ENCODE results near the gene RAP1A.

The RAP1A gene

GRCh38 chr1:111622166-111622565, 2.6 kb downstream of the RAP1A start:
- H3K4me3 ChIP-seq (ENCODE audit: low read depth, low read length), result no peak overlapping the region

GRCh38 chr1:111624382-111624781, 4.8 kb downstream of the RAP1A start:
- no peak overlapping the region for H3K27ac ChIP-seq
- H3K9me3 ChIP-seq (ENCODE audit: severe bottlenecking), result no peaks in the 10 kb centered on the region
- no peaks in the 10 kb centered on the region for H3K36me3 ChIP-seq
- no peak for TF ChIP-seq CTCF (IDR thresholded peaks at IDR 0.05; ENCODE audit: low read depth, low read length)
- H3K27me3 ChIP-seq (ENCODE audit: insufficient read depth, low read depth, severe bottlenecking), result no peaks in the 10 kb centered on the region
- no peak for DNase-seq
- H3K4me3 ChIP-seq (ENCODE audit: low read depth, low read length), result no peak overlapping the region

More at GRCh38 chr1:111622166-111622565, 2.6 kb downstream of the RAP1A start:
- no peaks in the 10 kb centered on the region for H3K27me3 ChIP-seq (ENCODE audit: insufficient read depth, low read depth, severe bottlenecking)
- H3K27ac ChIP-seq, result no peak overlapping the region
- no peak for TF ChIP-seq CTCF (IDR thresholded peaks at IDR 0.05; ENCODE audit: low read depth, low read length)
- no peaks in the 10 kb centered on the region for H3K36me3 ChIP-seq
- no peaks in the 10 kb centered on the region for H3K9me3 ChIP-seq (ENCODE audit: severe bottlenecking)
- DNase-seq, result no peak

- H3K4me3 ChIP-seq (ENCODE audit: low read depth, low read length), result no peak overlapping the region
- no peak for DNase-seq
- H3K9me3 ChIP-seq (ENCODE audit: severe bottlenecking), result no peaks in the 10 kb centered on the region
- TF ChIP-seq CTCF (IDR thresholded peaks at IDR 0.05; ENCODE audit: low read depth, low read length), result no peak
- H3K27ac ChIP-seq, result no peak overlapping the region
- H3K27me3 ChIP-seq (ENCODE audit: insufficient read depth, low read depth, severe bottlenecking), result no peaks in the 10 kb centered on the region
- no peaks in the 10 kb centered on the region for H3K36me3 ChIP-seq
Measured at GRCh38 chr1:111625276-111625675, 5.7 kb downstream of the RAP1A start.

- no peaks in the 10 kb centered on the region for H3K36me3 ChIP-seq
- DNase-seq, result no peak
- H3K9me3 ChIP-seq (ENCODE audit: severe bottlenecking), result no peaks in the 10 kb centered on the region
- H3K27ac ChIP-seq, result no peak overlapping the region
- H3K27me3 ChIP-seq (ENCODE audit: insufficient read depth, low read depth, severe bottlenecking), result no peaks in the 10 kb centered on the region
- H3K4me3 ChIP-seq (ENCODE audit: low read depth, low read length), result no peak overlapping the region
- no peak for TF ChIP-seq CTCF (IDR thresholded peaks at IDR 0.05; ENCODE audit: low read depth, low read length)
Measured at GRCh38 chr1:111628153-111628552, 8.6 kb downstream of the RAP1A start.

- Histone ChIP-seq H3K4me3 (ENCODE audit: low read depth, low read length) (no peak overlapping the region), H3K27me3 (ENCODE audit: insufficient read depth, low read depth, severe bottlenecking) (no peaks in the 10 kb centered on the region), H3K9me3 (ENCODE audit: severe bottlenecking) (no peaks in the 10 kb centered on the region), H3K36me3 (no peaks in the 10 kb centered on the region), H3K27ac (no peak overlapping the region)
- TF ChIP-seq CTCF (IDR thresholded peaks at IDR 0.05; ENCODE audit: low read depth, low read length), result no peak
- DNase-seq, result no peak
Measured at GRCh38 chr1:111629190-111629954, 9.8 kb downstream of the RAP1A start.

- Histone ChIP-seq H3K27ac (no peak overlapping the region), H3K36me3 (no peaks in the 10 kb centered on the region), H3K4me3 (ENCODE audit: low read depth, low read length) (no peak overlapping the region), H3K9me3 (ENCODE audit: severe bottlenecking) (no peaks in the 10 kb centered on the region), H3K27me3 (ENCODE audit: insufficient read depth, low read depth, severe bottlenecking) (no peaks in the 10 kb centered on the region)
- DNase-seq, result no peak
- no peak for TF ChIP-seq CTCF (IDR thresholded peaks at IDR 0.05; ENCODE audit: low read depth, low read length)
Measured at GRCh38 chr1:111630567-111630966, 11.0 kb downstream of the RAP1A start.
